Smooth muscle cell of trachea (primary cell): ENCODE measurements around the gene ERCC6L. TPM values are rescaled to one million over a fixed set of nuclear protein-coding genes. Genes with fewer than 3 reads are reported as not detected.

Source experiments
- total RNA-seq: library from RNA; depleted of rRNA; stranded (reverse); fragments of >200 nt; gene quantifications from 2 replicates; pipeline ENCODE4 v1.2.1, GENCODE V29; 2014

The ERCC6L gene
- total RNA-seq: 0.17 and 7.9 TPM in 2 replicates

GRCh38 chrX:72238721-72239475 lies at the start of gene ERCC6L:
TSS of gene ERCC6L (minus strand) at chrX:72239027. CDS start at chrX:72238911, 116 bp downstream.

GRCh38 chrX:72181178-72182125 lies 57.4 kb downstream of the ERCC6L start, which contains the start of gene PIN4:
TSS of gene PIN4 (plus strand) at chrX:72181757. CDS start at chrX:72181786, 29 bp downstream.

Other genes with a start within 250 kb of the ERCC6L start
- gene RTL5, start 107.1 kb downstream of the ERCC6L start, total RNA-seq: 2.8 and 6.3 TPM in 2 replicates
- 6.5 and 15.6 TPM in 2 replicates for gene PIN4, start 57.3 kb downstream of the ERCC6L start, total RNA-seq
- 526 and 608 TPM in 2 replicates for gene RPS4X, start 38.2 kb upstream of the ERCC6L start, total RNA-seq
- 0.15 TPM in 1 of 2 replicates, not detected in the other for gene CITED1, start 66.9 kb upstream of the ERCC6L start, total RNA-seq